ENCODE results near the gene HSPA4.

Gene HSPA4

GRCh38 chr5:133050521-133050920 lies 1.3 kb upstream of the HSPA4 start:
- no peak for DNase-seq (ENCODE audit: low spot score)

- DNase-seq (ENCODE audit: low spot score), result no peak
Measured at GRCh38 chr5:133051061-133051541, 712 bp upstream of the HSPA4 start.

GRCh38 chr5:133052317-133053175 lies 733 bp downstream of the HSPA4 start:
- DNase-seq (ENCODE audit: low spot score), result peak; percentile 67

GRCh38 chr5:133053448-133053847 lies 1.6 kb downstream of the HSPA4 start:
- DNase-seq (ENCODE audit: low spot score), result no peak

- no peak for DNase-seq (ENCODE audit: low spot score)
Measured at GRCh38 chr5:133054697-133055471, 3.1 kb downstream of the HSPA4 start.

GRCh38 chr5:133056891-133057290 lies 5.1 kb downstream of the HSPA4 start:
- DNase-seq (ENCODE audit: low spot score), result no peak

GRCh38 chr5:133059621-133060020 lies 7.8 kb downstream of the HSPA4 start:
- no peak for DNase-seq (ENCODE audit: low spot score)

GRCh38 chr5:133062276-133062675 lies 10.5 kb downstream of the HSPA4 start:
- no peak for DNase-seq (ENCODE audit: low spot score)

GRCh38 chr5:133063965-133064364 lies 12.2 kb downstream of the HSPA4 start:
- peak; percentile 65 for DNase-seq (ENCODE audit: low spot score)

- DNase-seq (ENCODE audit: low spot score), result no peak
Measured at GRCh38 chr5:133065471-133065870, 13.7 kb downstream of the HSPA4 start.

- no peak for DNase-seq (ENCODE audit: low spot score)
Measured at GRCh38 chr5:133066045-133066444, 14.2 kb downstream of the HSPA4 start.

- no peak for DNase-seq (ENCODE audit: low spot score)
Measured at GRCh38 chr5:133072021-133072420, 20.2 kb downstream of the HSPA4 start.

GRCh38 chr5:133075572-133076536 lies 24.0 kb downstream of the HSPA4 start:
- no peak for DNase-seq (ENCODE audit: low spot score)

GRCh38 chr5:133079048-133079447 lies 27.2 kb downstream of the HSPA4 start:
- no peak for DNase-seq (ENCODE audit: low spot score)

- no peak for DNase-seq (ENCODE audit: low spot score)
Measured at GRCh38 chr5:133081036-133081435, 29.2 kb downstream of the HSPA4 start.

- no peak for DNase-seq (ENCODE audit: low spot score)
Measured at GRCh38 chr5:133081703-133082102, 29.9 kb downstream of the HSPA4 start.

- DNase-seq (ENCODE audit: low spot score), result no peak
Measured at GRCh38 chr5:133082128-133082527, 30.3 kb downstream of the HSPA4 start.

GRCh38 chr5:133083901-133084300 lies 32.1 kb downstream of the HSPA4 start:
- DNase-seq (ENCODE audit: low spot score), result no peak

GRCh38 chr5:133085171-133085570 lies 33.4 kb downstream of the HSPA4 start:
- DNase-seq (ENCODE audit: low spot score), result peak; percentile 6

GRCh38 chr5:133086366-133086875 lies 34.6 kb downstream of the HSPA4 start:
- DNase-seq (ENCODE audit: low spot score), result no peak

- no peak for DNase-seq (ENCODE audit: low spot score)
Measured at GRCh38 chr5:133088064-133088463, 36.3 kb downstream of the HSPA4 start.

GRCh38 chr5:133091034-133091433 lies 39.2 kb downstream of the HSPA4 start:
- no peak for DNase-seq (ENCODE audit: low spot score)
